Tibial artery (tissue), 4 donors: ENCODE results near the gene MAD1L1.

Source experiments
- DNase-seq, 2 donors: peaks; one replicate each; pipeline ENCODE4 v3.0.0-alpha.2; 2019
- H3K27ac ChIP-seq, 2 donors: fragments of 200-600 bp; sonication (generic) in 1 of 2; 1 replicate in 1 of 2; 2 replicates in 1 of 2; pipeline ENCODE4 v1.5.1; 2018 to 2019; ENCODE audit warnings: mild to moderate bottlenecking in 1 of 2
- H3K27me3 ChIP-seq, 2 donors: fragments of 200-600 bp; sonication (generic) in 1 of 2; one replicate each; pipeline versions ENCODE4 v1.5.1 to v1.6.0; 2016 to 2019
- H3K36me3 ChIP-seq, 3 donors: fragments of 200-600 bp; sonication (generic) in 2 of 3; one replicate each; pipeline ENCODE4 v1.5.1; 2016 to 2019; ENCODE audit warnings: mild to moderate bottlenecking in 2 of 3
- H3K4me1 ChIP-seq, 4 donors: fragments of 200-600 bp; sonication (generic) in 2 of 4; 1 replicate in 3 of 4; 2 replicates in 1 of 4; pipeline ENCODE4 v1.5.1; 2016 to 2019
- H3K4me3 ChIP-seq, 2 donors: fragments of 200-600 bp; sonication (generic) in 1 of 2; 1 replicate in 1 of 2; 2 replicates in 1 of 2; pipeline ENCODE4 v1.5.1; 2018 to 2019; ENCODE audit warnings: mild to moderate bottlenecking in 2 of 2
- H3K9me3 ChIP-seq, 3 donors: fragments of 200-600 bp; sonication (generic) in 1 of 3; one replicate each; pipeline ENCODE4 v1.5.1; 2016 to 2019
- intact Hi-C: fragments of 100-400 bp; cut with DNase I; formaldehyde crosslinking; loops from one replicate; pipeline ENCODE4 v1.15.0; 2023; ENCODE audit warnings: low total_unique reads
- TF ChIP-seq, protein P1 (sequence below), 2 experiments: fragments of 200-600 bp in 1 of 2; fragments of 450-650 bp in 1 of 2; IDR thresholded peaks; one replicate each; pipeline ENCODE4 v1.5.1; 2017 to 2019; ENCODE audit warnings: antibody characterized with exemption in 2 of 2, mild to moderate bottlenecking in 1 of 2, moderate library complexity in 1 of 2

Gene MAD1L1

DNA sequence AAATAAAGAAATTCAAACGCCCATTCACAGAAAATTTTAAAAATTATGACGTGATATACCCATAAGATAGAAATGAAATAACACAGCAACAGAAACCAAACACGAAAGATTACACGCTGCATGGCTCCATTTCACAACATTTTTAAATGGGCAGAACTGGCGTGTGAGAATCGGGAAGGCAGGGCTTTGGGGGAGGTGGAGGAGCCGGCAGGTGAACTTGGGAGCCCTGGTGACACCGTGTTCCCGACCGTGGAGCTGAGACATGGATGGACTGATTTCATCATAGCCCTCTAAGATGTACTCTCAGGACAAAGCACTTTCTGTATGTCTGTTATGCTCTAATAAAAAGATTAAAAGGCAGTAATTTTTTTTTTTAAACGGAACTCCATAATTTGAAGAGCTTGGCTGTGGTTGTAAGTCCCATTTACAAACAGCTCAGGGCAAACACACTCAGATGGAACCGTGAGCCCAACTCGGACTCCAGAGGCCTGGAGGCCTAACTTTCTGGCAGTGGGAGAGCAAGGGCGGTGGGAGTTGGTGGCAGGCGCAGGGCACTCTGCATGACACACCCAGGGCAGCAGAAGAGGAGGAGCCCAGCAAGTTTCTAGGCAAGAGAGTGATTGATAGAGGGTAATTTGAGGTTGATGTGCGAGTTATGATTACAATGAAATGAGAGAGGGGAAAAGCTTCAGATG, 203.4 kb downstream of the MAD1L1 start:
- Histone ChIP-seq H3K27me3 (no peaks in the 10 kb centered on the region), H3K36me3 (peaks cover 0 to 5% (median 0%) of the 10 kb centered on the region in 3 donors), H3K27ac (no peak overlapping the region), H3K4me1 (no peaks in the 10 kb centered on the region), H3K9me3 (peaks cover 0 to 21% (median 6%) of the 10 kb centered on the region in 3 donors), H3K4me3 (no peak overlapping the region)
- TF ChIP-seq, protein P1, sequence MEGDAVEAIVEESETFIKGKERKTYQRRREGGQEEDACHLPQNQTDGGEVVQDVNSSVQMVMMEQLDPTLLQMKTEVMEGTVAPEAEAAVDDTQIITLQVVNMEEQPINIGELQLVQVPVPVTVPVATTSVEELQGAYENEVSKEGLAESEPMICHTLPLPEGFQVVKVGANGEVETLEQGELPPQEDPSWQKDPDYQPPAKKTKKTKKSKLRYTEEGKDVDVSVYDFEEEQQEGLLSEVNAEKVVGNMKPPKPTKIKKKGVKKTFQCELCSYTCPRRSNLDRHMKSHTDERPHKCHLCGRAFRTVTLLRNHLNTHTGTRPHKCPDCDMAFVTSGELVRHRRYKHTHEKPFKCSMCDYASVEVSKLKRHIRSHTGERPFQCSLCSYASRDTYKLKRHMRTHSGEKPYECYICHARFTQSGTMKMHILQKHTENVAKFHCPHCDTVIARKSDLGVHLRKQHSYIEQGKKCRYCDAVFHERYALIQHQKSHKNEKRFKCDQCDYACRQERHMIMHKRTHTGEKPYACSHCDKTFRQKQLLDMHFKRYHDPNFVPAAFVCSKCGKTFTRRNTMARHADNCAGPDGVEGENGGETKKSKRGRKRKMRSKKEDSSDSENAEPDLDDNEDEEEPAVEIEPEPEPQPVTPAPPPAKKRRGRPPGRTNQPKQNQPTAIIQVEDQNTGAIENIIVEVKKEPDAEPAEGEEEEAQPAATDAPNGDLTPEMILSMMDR (IDR thresholded peaks at IDR 0.05): no peak
- intact Hi-C loops: no loop called here
- DNase-seq: peak in 1 of 2 donors; percentile 19

DNA sequence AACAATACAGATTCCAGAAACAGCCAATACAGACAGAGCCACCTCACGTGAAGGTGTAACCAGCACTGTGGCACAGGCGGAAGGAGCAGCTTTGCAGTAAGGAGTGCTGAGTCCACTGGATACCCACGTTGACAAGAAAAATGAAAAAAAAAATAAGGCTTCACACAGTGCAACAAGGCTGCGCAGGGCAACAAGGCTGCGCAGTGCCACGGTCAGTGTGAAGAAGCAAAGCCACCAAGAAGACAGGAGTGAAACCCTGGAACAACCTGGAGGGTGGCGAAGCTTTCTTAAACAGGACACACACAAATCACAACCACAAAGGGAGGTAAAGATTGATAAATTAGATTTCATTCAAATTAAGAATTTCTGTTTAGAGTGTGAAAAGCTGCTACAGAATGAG, 204.0 kb downstream of the MAD1L1 start:
- intact Hi-C loops: no loop called here
- Histone ChIP-seq H3K4me3 (no peak overlapping the region), H3K36me3 (peaks cover 0 to 5% (median 0%) of the 10 kb centered on the region in 3 donors), H3K9me3 (peaks cover 0 to 21% (median 7%) of the 10 kb centered on the region in 3 donors), H3K27me3 (no peaks in the 10 kb centered on the region), H3K27ac (no peak overlapping the region), H3K4me1 (no peaks in the 10 kb centered on the region)
- DNase-seq: peak in 1 of 2 donors; percentile 4
- TF ChIP-seq, protein P1 (IDR thresholded peaks at IDR 0.05): no peak

DNA sequence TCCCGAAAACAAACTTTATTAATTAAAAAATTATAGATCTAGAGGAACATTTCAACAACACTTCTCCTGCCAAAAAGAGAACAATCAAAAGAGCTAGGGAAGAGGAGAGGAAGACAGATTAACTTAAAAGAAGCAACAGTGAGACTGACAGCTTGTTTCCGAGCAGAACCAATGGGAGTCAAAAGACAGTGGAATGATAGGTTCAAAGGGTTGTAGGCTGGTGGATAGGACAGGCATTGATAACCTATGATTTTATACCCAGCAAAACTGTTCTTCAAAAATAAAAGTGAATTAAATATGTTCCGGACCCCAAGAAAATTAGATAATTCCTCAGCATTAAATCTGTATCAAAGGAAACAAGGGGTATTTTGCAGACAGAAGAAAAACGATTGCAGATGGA, 207.6 kb downstream of the MAD1L1 start:
- no peak for DNase-seq
- peaks cover 0 to 21% (median 7%) of the 10 kb centered on the region in 3 donors for H3K9me3 ChIP-seq
- TF ChIP-seq, protein P1 (IDR thresholded peaks at IDR 0.05): no peak
- H3K4me3 ChIP-seq: no peak overlapping the region
- intact Hi-C loops: no loop called here
- H3K27me3 ChIP-seq: no peaks in the 10 kb centered on the region
- H3K4me1 ChIP-seq: no peaks in the 10 kb centered on the region
- H3K36me3 ChIP-seq: peaks cover 0 to 5% (median 0%) of the 10 kb centered on the region in 3 donors
- no peak overlapping the region for H3K27ac ChIP-seq

DNA sequence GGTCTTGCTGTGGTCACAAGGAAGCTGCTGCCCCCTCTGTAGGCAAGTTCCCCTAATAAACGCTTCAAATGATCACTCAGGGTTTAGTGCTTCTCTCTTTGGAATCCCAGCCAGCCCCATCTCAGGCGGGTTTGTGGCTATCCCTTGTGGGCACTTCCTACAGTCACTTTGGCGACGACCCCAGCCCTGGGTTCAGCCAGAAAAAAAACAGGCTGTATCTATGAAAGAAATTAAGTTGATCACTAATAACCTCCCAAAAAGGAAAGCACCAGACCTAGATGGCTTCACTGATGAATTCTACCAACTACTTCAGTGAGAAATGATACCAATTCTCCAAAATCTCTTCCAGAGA, 208.2 kb downstream of the MAD1L1 start:
- intact Hi-C loops: no loop called here
- Histone ChIP-seq H3K4me3 (no peak overlapping the region), H3K9me3 (peaks cover 0 to 21% (median 7%) of the 10 kb centered on the region in 3 donors), H3K27ac (no peak overlapping the region), H3K4me1 (peaks cover 0 to 4% (median under 1%) of the 10 kb centered on the region in 4 donors), H3K27me3 (no peaks in the 10 kb centered on the region), H3K36me3 (peaks cover 0 to 5% (median 0%) of the 10 kb centered on the region in 3 donors)
- TF ChIP-seq, protein P1 (IDR thresholded peaks at IDR 0.05): no peak
- peak; percentile 15 to 45 for DNase-seq

DNA sequence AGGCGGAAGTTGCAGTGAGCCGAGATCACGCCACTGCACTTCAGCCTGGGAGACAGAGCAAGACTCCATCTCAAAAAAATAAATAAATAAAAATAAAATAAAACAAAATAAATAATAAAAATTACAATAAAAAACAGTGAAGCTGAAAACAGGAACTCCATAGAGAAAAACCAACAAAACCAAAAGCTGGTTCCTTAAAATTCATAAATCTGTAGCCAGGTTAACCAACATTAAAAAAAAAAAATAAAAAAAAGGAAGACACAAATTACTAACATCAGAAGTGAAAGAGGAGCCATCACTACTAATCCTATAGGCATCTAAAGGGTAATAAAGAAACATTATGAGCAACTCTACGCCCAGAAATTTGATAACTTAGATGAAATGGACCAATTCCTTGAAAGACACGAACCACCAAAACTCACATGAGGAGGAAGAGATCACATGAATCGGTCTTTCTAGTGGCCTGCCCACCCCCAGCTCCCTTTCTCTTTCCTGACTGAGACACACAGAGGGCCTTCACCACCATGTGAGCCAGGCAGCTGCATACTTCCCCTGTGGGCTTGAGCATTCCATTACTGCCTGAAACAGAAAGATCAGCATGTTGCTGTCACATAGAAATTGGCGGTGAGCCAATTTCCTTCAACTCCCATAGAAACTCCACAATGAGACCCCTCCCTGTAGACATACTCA, 208.7 kb downstream of the MAD1L1 start:
- intact Hi-C loops: no loop called here
- peaks cover 0 to 18% (median 7%) of the 10 kb centered on the region in 3 donors for H3K9me3 ChIP-seq
- TF ChIP-seq, protein P1 (IDR thresholded peaks at IDR 0.05): no peak
- H3K27me3 ChIP-seq: no peaks in the 10 kb centered on the region
- no peak overlapping the region for H3K4me3 ChIP-seq
- peaks cover 0 to 5% (median 0%) of the 10 kb centered on the region in 3 donors for H3K36me3 ChIP-seq
- peak; percentile 41 to 65 for DNase-seq
- no peak overlapping the region for H3K27ac ChIP-seq
- peaks cover 0 to 9% (median 3%) of the 10 kb centered on the region in 4 donors for H3K4me1 ChIP-seq
